Measurements from ENCODE around the gene USP15.

Gene USP15

GRCh38 chr12:62267026-62267425 lies 6.8 kb downstream of the USP15 start:
- Histone ChIP-seq H3K9me3 (ENCODE audit: control insufficient read depth, insufficient read depth, low read length) (no peaks in the 10 kb centered on the region), H3K4me3 (ENCODE audit: low read length) (no peak overlapping the region), H3K27ac (ENCODE audit: low read length) (no peak overlapping the region), H3K4me1 (ENCODE audit: control insufficient read depth, insufficient read depth, low read length) (no peaks in the 10 kb centered on the region), H3K27me3 (ENCODE audit: control insufficient read depth, insufficient read depth, low read length) (no peaks in the 10 kb centered on the region), H3K36me3 (ENCODE audit: control insufficient read depth, insufficient read depth, low read length) (no peaks in the 10 kb centered on the region)
- DNase-seq (ENCODE audit: low read depth, low spot score), result no peak
- WGBS (ENCODE audit: insufficient coverage, insufficient read length), result no CpG with 5 or more reads among the region's 2 CpGs

- Histone ChIP-seq H3K4me3 (ENCODE audit: low read length) (no peak overlapping the region), H3K4me1 (ENCODE audit: control insufficient read depth, insufficient read depth, low read length) (no peaks in the 10 kb centered on the region), H3K27me3 (ENCODE audit: control insufficient read depth, insufficient read depth, low read length) (no peaks in the 10 kb centered on the region), H3K27ac (ENCODE audit: low read length) (no peak overlapping the region), H3K36me3 (ENCODE audit: control insufficient read depth, insufficient read depth, low read length) (no peaks in the 10 kb centered on the region), H3K9me3 (ENCODE audit: control insufficient read depth, insufficient read depth, low read length) (no peaks in the 10 kb centered on the region)
- DNase-seq (ENCODE audit: low read depth, low spot score), result no peak
- WGBS (ENCODE audit: insufficient coverage, insufficient read length), result no CpG with 5 or more reads among the region's 1 CpG
Observed at GRCh38 chr12:62267480-62267879, 7.3 kb downstream of the USP15 start.

GRCh38 chr12:62268956-62269355 lies 8.8 kb downstream of the USP15 start:
- Histone ChIP-seq H3K27me3 (ENCODE audit: control insufficient read depth, insufficient read depth, low read length) (no peaks in the 10 kb centered on the region), H3K27ac (ENCODE audit: low read length) (no peak overlapping the region), H3K4me3 (ENCODE audit: low read length) (no peak overlapping the region), H3K36me3 (ENCODE audit: control insufficient read depth, insufficient read depth, low read length) (no peaks in the 10 kb centered on the region), H3K4me1 (ENCODE audit: control insufficient read depth, insufficient read depth, low read length) (no peaks in the 10 kb centered on the region), H3K9me3 (ENCODE audit: control insufficient read depth, insufficient read depth, low read length) (no peaks in the 10 kb centered on the region)
- WGBS (ENCODE audit: insufficient coverage, insufficient read length), result no CpG with 5 or more reads among the region's 3 CpGs
- no peak for DNase-seq (ENCODE audit: low read depth, low spot score)

GRCh38 chr12:62269464-62270228 lies 9.4 kb downstream of the USP15 start:
- Histone ChIP-seq H3K27me3 (ENCODE audit: control insufficient read depth, insufficient read depth, low read length) (no peaks in the 10 kb centered on the region), H3K4me3 (ENCODE audit: low read length) (no peak overlapping the region), H3K9me3 (ENCODE audit: control insufficient read depth, insufficient read depth, low read length) (no peaks in the 10 kb centered on the region), H3K27ac (ENCODE audit: low read length) (no peak overlapping the region), H3K36me3 (ENCODE audit: control insufficient read depth, insufficient read depth, low read length) (no peaks in the 10 kb centered on the region), H3K4me1 (ENCODE audit: control insufficient read depth, insufficient read depth, low read length) (no peaks in the 10 kb centered on the region)
- no peak for DNase-seq (ENCODE audit: low read depth, low spot score)
- WGBS (ENCODE audit: insufficient coverage, insufficient read length), result no CpG with 5 or more reads among the region's 3 CpGs

GRCh38 chr12:62270384-62270783 lies 10.2 kb downstream of the USP15 start:
- Histone ChIP-seq H3K27ac (ENCODE audit: low read length) (no peak overlapping the region), H3K27me3 (ENCODE audit: control insufficient read depth, insufficient read depth, low read length) (no peaks in the 10 kb centered on the region), H3K9me3 (ENCODE audit: control insufficient read depth, insufficient read depth, low read length) (no peaks in the 10 kb centered on the region), H3K4me1 (ENCODE audit: control insufficient read depth, insufficient read depth, low read length) (no peaks in the 10 kb centered on the region), H3K4me3 (ENCODE audit: low read length) (no peak overlapping the region), H3K36me3 (ENCODE audit: control insufficient read depth, insufficient read depth, low read length) (no peaks in the 10 kb centered on the region)
- no peak for DNase-seq (ENCODE audit: low read depth, low spot score)
- WGBS (ENCODE audit: insufficient coverage, insufficient read length), result no CpG with 5 or more reads among the region's 1 CpG

- Histone ChIP-seq H3K36me3 (ENCODE audit: control insufficient read depth, insufficient read depth, low read length) (no peaks in the 10 kb centered on the region), H3K27ac (ENCODE audit: low read length) (no peak overlapping the region), H3K4me1 (ENCODE audit: control insufficient read depth, insufficient read depth, low read length) (no peaks in the 10 kb centered on the region), H3K27me3 (ENCODE audit: control insufficient read depth, insufficient read depth, low read length) (no peaks in the 10 kb centered on the region), H3K4me3 (ENCODE audit: low read length) (no peak overlapping the region), H3K9me3 (ENCODE audit: control insufficient read depth, insufficient read depth, low read length) (no peaks in the 10 kb centered on the region)
- no peak for DNase-seq (ENCODE audit: low read depth, low spot score)
- WGBS (ENCODE audit: insufficient coverage, insufficient read length), result 100% methylated on average over 1 of the region's 4 CpGs
Observed at GRCh38 chr12:62270872-62271271, 10.7 kb downstream of the USP15 start.

- H3K4me1 ChIP-seq (ENCODE audit: control insufficient read depth, insufficient read depth, low read length), result no peaks in the 10 kb centered on the region
- no peak overlapping the region for H3K4me3 ChIP-seq (ENCODE audit: low read length)
- no peaks in the 10 kb centered on the region for H3K27me3 ChIP-seq (ENCODE audit: control insufficient read depth, insufficient read depth, low read length)
- DNase-seq (ENCODE audit: low read depth, low spot score), result no peak
- H3K9me3 ChIP-seq (ENCODE audit: control insufficient read depth, insufficient read depth, low read length), result no peaks in the 10 kb centered on the region
- no peak overlapping the region for H3K27ac ChIP-seq (ENCODE audit: low read length)
- no peaks in the 10 kb centered on the region for H3K36me3 ChIP-seq (ENCODE audit: control insufficient read depth, insufficient read depth, low read length)
- WGBS (ENCODE audit: insufficient coverage, insufficient read length), result no CpG with 5 or more reads among the region's 3 CpGs
Observed at GRCh38 chr12:62272936-62273552, 12.8 kb downstream of the USP15 start.

GRCh38 chr12:62273724-62274380 lies 13.6 kb downstream of the USP15 start:
- H3K27ac ChIP-seq (ENCODE audit: low read length), result no peak overlapping the region

GRCh38 chr12:62278022-62278421 lies 17.8 kb downstream of the USP15 start:
- WGBS (ENCODE audit: insufficient coverage, insufficient read length), result no CpG with 5 or more reads among the region's 2 CpGs
- no peak for DNase-seq (ENCODE audit: low read depth, low spot score)
- Histone ChIP-seq H3K27me3 (ENCODE audit: control insufficient read depth, insufficient read depth, low read length) (no peaks in the 10 kb centered on the region), H3K36me3 (ENCODE audit: control insufficient read depth, insufficient read depth, low read length) (no peaks in the 10 kb centered on the region), H3K4me3 (ENCODE audit: low read length) (no peak overlapping the region), H3K27ac (ENCODE audit: low read length) (no peak overlapping the region), H3K9me3 (ENCODE audit: control insufficient read depth, insufficient read depth, low read length) (no peaks in the 10 kb centered on the region), H3K4me1 (ENCODE audit: control insufficient read depth, insufficient read depth, low read length) (no peaks in the 10 kb centered on the region)

More at GRCh38 chr12:62273724-62274380, 13.6 kb downstream of the USP15 start:
- Histone ChIP-seq H3K27me3 (ENCODE audit: control insufficient read depth, insufficient read depth, low read length) (no peaks in the 10 kb centered on the region), H3K9me3 (ENCODE audit: control insufficient read depth, insufficient read depth, low read length) (no peaks in the 10 kb centered on the region), H3K36me3 (ENCODE audit: control insufficient read depth, insufficient read depth, low read length) (no peaks in the 10 kb centered on the region), H3K4me3 (ENCODE audit: low read length) (no peak overlapping the region), H3K4me1 (ENCODE audit: control insufficient read depth, insufficient read depth, low read length) (no peaks in the 10 kb centered on the region)
- DNase-seq (ENCODE audit: low read depth, low spot score), result no peak
- no CpG with 5 or more reads among the region's 5 CpGs for WGBS (ENCODE audit: insufficient coverage, insufficient read length)

GRCh38 chr12:62279058-62279457 lies 18.9 kb downstream of the USP15 start:
- Histone ChIP-seq H3K4me1 (ENCODE audit: control insufficient read depth, insufficient read depth, low read length) (no peaks in the 10 kb centered on the region), H3K9me3 (ENCODE audit: control insufficient read depth, insufficient read depth, low read length) (no peaks in the 10 kb centered on the region), H3K4me3 (ENCODE audit: low read length) (no peak overlapping the region), H3K27ac (ENCODE audit: low read length) (no peak overlapping the region), H3K36me3 (ENCODE audit: control insufficient read depth, insufficient read depth, low read length) (no peaks in the 10 kb centered on the region), H3K27me3 (ENCODE audit: control insufficient read depth, insufficient read depth, low read length) (no peaks in the 10 kb centered on the region)
- no CpG with 5 or more reads among the region's 1 CpG for WGBS (ENCODE audit: insufficient coverage, insufficient read length)
- no peak for DNase-seq (ENCODE audit: low read depth, low spot score)
